Astrocyte (in vitro differentiated cells and primary cell): ENCODE measurements around the gene PCA3.

ENCODE experiments used
- CTCF ChIP-seq: IDR thresholded peaks from 2 replicates; pipeline ENCODE4 v1.5.1; 2011; ENCODE audit warnings: low read depth, mild to moderate bottlenecking, inconsistent platforms, low read length, moderate library complexity; ENCODE audit not compliant: insufficient read depth
- EZH2 ChIP-seq: IDR thresholded peaks from 2 replicates; pipeline ENCODE4 v1.6.1; 2012; ENCODE audit warnings: mild to moderate bottlenecking, low read length, inconsistent platforms; ENCODE audit not compliant: insufficient read depth

- TF ChIP-seq CTCF (no peak), EZH2 (no peak)
These were observed 31.1 kb upstream of the PCA3 start for GRCh38 chr9:76733096-76733495.
